ENCODE measurements around the gene KCNIP2.

KCNIP2 gene

DNA sequence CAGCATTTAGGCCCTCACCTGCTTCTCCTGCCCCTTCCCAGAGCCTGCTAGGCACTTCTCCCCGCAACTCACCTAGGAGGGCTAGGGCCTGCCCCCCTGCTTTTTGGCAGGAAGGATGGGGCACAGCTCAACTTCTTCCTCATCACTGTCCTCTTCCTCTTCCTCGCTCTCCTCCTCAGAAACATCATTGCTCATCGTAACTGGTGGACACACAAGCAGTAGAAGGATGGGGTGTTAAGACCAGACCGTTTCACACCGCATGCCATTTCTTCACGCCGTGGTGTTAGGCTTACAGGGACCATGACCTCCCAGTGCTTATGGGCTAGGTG is 62.0 kb downstream of the KCNIP2 start:
- no peak for DNase-seq

DNA sequence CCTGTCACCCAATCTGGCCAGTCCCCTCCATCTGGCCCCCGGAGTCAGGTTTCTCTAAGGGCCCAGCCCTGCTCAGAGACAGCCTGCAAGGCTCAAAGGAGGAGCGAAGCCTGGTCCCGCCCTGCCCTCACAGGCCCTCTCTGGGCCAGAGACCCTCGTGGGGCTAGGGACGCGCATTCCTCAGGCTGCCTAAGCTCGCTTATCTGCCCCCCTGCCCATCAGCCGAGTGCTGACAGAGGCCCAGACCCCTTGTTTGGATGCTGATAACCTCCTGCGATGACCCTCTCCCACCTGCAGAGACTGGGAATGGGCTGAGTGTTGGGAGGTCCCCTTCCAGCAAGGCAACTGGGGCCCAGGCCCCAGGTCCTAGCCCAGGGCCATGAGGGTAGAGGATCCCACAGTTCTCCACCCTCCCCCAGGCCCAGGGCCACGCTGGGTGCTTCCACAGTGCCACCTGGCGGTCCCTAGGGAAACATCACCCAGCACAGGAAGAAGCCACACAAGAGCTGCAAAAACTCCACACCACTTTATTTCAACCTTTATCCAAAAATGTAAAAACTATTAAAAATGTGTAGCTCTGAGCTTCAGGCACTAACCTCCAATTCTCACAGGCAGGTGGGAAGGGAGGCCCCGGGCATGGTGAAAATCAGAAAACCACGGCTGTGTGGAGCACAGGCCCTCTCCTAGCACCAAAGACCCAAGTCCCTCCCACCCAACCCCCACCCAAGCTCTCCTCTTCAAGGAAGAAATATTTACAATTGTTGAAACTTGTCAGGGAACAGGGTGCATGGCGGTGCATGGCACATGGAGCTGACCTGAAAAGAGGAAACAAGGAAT is 62.6 kb downstream of the KCNIP2 start:
- DNase-seq, result peak; percentile 8

DNA sequence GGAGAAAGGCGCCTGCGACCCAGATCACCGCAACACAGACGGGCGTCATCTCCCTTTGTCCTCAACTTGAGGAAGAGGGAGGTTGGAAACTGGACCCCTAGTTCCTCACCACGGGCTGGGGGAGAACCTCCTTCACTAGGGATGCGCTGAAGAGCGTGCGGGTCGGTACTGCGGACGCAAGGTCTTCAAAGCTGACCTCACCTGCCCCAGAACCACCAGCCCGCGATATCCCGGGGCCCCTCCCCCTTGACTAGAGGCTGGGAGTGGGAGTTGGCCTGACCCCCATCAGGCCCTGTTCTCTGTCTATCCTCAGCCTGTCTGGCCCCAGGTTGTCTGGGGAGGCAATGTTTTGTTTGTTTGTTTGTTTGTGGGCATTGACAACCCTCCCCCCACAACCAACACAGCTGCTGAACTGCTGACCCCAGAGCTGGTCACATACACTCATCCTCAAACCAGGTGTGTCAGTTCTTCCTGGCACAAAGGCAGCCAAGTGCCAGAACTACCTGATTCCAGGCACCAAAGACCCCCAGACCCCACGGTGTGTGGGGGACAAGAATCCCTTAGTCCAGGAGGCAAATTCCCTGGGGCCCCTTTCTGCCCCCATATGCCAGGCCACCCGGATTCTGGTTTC is 63.3 kb downstream of the KCNIP2 start:
- no peak for DNase-seq

DNA sequence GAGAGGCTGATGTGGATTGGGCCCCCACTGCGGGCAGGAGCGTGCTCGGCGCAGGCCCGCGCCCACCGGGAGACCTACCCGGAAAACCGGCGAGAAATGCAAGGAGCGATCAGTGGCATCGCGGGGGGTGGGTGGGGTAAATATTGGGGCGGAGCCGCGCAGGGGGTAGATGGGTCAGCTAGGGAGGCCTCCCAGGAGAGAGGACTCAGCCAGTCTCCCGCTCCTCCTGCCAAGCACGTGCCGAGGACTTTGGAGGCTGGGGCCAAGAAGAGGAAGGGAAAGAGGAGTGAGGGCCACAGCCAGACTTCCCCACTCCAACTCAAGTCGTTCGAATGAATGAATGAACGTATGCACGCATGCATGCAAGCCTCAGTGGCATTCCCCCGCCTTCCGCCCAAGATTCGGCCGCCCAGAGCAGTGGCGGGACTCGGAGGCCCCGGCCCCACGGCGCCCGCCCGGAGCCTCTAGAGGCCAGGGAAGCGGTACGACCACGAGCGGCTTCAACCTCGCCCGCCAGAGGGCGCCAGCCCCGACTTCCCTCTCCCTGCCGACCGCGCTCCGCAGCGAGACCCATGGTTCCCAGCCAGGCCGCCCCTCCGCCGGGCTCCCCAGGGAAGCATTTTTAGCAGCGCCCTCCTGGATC is 63.9 kb downstream of the KCNIP2 start:
- DNase-seq, result peak; percentile 16

DNA sequence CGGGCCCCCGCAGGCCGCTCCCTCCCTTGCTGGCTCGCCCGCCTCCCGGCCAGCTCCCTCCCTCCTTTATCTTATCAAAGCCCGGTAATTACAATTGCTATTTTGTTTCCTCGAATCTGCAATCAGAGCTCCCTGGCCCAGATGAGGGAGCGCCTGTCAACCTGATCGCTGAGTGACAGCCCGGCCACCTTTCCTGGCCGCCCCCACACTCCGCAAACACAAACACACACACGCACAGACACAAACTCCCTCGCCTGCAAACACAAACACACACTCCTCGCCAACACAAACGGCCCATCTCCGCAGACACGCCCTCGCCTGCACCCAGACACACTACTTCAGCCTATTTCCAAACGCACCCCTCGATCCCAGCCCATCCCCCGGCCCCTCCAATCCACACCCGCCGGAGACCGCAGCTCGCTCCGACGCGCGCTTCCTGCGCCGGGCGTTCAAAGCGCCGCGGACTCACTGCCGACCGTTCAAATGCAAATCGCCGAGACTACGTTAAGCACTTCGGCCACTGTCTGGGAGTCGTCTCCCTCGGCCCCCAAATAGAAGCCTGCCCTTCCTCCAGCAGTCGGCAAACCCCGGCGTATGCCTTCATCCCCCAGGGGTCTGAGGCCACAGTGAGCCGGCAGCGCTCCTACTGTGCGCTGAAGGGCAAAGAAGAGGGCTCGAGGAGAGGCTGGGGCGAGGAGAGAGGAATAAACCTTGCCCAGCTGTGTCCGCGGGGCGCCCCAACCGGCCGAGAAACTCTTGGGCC is 64.6 kb downstream of the KCNIP2 start:
- DNase-seq, result peak; percentile 17

DNA sequence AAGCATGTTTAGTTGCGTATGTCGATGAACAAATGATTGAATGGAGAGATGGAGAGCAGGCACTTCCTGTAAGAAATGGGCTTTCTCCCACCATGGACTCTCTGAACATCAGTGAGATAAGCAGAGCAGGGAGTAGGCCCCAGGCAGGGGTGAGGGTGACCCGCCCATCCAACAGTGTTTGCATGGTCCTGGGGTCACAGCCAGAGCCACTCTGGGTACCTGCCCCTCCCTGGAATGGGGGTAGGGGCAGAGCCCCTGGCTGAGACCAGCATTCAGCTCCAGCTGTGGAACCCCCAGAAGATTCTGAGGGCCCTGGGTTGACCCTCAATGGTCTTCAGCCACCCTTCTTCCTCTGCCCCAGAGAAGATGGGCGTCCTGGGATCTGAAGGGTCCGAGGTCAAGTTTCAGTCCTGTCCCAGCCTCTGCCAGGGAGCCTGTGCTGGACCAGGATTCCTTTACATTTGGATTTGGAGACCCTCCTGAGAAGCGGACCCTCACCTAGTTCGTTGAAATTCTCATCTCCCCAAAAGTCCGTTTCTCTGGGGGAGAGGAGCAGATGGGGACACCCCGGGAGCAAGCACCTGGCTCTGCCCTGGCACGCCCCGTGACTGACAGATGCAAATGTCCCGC is 65.3 kb downstream of the KCNIP2 start:
- no peak for DNase-seq

DNA sequence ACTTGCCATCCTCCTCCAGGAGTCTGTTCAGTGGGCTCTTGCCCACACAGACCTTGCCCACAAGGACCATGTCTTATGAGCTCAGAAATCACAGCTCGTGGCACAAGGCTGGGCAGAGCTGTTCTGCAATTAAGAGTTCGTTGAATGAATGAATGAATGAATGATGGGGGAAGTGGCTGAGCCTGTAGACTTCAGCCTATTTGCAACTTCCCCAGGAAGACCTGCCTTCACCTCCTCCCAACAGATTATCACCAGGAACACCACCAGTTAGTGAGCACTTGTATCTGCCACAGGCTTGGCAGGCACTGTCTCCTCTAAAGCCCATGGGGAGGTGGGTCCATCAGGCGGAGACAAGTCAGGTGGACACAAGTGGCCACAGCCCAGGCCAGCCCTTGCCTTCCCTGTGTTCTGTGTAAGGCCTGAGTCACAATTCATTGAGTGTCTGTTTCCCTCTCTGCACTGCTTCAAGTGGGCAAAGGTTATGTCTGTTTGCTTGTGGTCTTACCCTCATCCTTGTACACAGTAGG is 65.9 kb downstream of the KCNIP2 start:
- no peak for DNase-seq

DNA sequence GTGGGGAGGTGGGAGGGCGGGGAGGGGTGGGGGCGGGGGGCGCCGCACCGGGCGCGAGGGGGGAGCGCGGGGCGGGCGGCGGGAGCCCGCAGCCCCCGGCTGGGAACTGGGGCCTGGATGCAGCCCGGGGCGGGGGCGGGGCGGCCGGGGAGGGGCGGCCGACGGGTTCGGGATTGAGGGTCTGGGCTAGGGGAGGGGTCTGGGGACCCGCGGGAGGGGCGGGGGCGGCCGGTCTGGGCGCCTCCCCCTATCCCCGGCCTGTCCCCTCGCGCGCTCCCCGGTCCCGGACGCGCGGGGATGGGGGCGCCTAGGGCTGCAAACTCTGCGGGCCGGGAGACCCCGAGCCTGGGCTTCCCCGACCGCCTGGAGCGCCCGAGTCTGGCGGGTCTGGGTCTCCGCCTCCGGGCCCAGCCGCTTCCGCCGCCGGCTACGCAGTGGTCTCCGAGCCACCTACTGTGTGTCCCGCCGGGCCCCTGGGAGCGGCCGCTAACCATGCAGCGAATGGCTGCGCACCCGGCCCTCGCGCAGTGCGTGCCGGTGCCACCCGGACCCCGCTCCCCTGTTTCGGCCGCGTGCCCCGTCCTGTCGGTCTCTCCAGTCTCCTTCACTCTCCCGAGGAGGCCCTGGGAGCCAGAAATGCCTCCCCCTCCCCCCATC is 67.3 kb downstream of the KCNIP2 start:
- no peak for DNase-seq
